BE2C (cell line): ENCODE measurements around the gene SOAT2.

Source experiments
- DNase-seq: peaks from one replicate; pipeline ENCODE4 v3.0.0-alpha.2; 2020
- H3K27me3 ChIP-seq: fragments of 250-450 bp; sonication (Bioruptor Pico); 2 replicates; pipeline ENCODE4 v1.5.1; 2020; ENCODE audit warnings: mild to moderate bottlenecking
- H3K36me3 ChIP-seq: fragments of 250-450 bp; sonication (Bioruptor Pico); 2 replicates; pipeline ENCODE4 v1.5.1; 2020; ENCODE audit warnings: mild to moderate bottlenecking
- H3K4me1 ChIP-seq: fragments of 250-450 bp; sonication (Bioruptor Pico); 2 replicates; pipeline ENCODE4 v1.5.1; 2020
- H3K4me3 ChIP-seq: 2 replicates; pipeline ENCODE4 v1.5.1; 2011; ENCODE audit warnings: low read depth, low read length
- H3K9me3 ChIP-seq: fragments of 250-450 bp; sonication (Bioruptor Pico); 2 replicates; pipeline ENCODE4 v1.5.1; 2020
- CTCF ChIP-seq: IDR thresholded peaks from 2 replicates; pipeline ENCODE4 v1.5.1; 2012; ENCODE audit warnings: mild to moderate bottlenecking, low read depth, low read length

The SOAT2 gene

GRCh38 chr12:53074999-53075370, 28.3 kb upstream of the SOAT2 start:
- DNase-seq, result no peak
- H3K4me1 ChIP-seq, result peaks cover 12% of the 10 kb centered on the region
- H3K36me3 ChIP-seq, result no peaks in the 10 kb centered on the region; the same call in none of the 2 replicates
- no peak overlapping the region for H3K4me3 ChIP-seq
- no peak for TF ChIP-seq CTCF
- H3K27me3 ChIP-seq, result no peaks in the 10 kb centered on the region
- no peaks in the 10 kb centered on the region for H3K9me3 ChIP-seq

- H3K27me3 ChIP-seq, result no peaks in the 10 kb centered on the region
- H3K4me1 ChIP-seq, result peaks cover 12% of the 10 kb centered on the region
- DNase-seq, result no peak
- no peaks in the 10 kb centered on the region for H3K9me3 ChIP-seq
- no peaks in the 10 kb centered on the region; the same call in none of the 2 replicates for H3K36me3 ChIP-seq
- TF ChIP-seq CTCF, result no peak
- H3K4me3 ChIP-seq, result no peak overlapping the region
Measured at GRCh38 chr12:53076461-53076860, 26.8 kb upstream of the SOAT2 start.

- Histone ChIP-seq H3K27me3 (no peaks in the 10 kb centered on the region), H3K36me3 (no peaks in the 10 kb centered on the region; the same call in none of the 2 replicates), H3K9me3 (no peaks in the 10 kb centered on the region), H3K4me1 (peaks cover 8% of the 10 kb centered on the region), H3K4me3 (no peak overlapping the region)
- no peak for TF ChIP-seq CTCF
- no peak for DNase-seq
Measured at GRCh38 chr12:53077030-53077429, 26.3 kb upstream of the SOAT2 start.

GRCh38 chr12:53078425-53079225, 24.7 kb upstream of the SOAT2 start:
- H3K36me3 ChIP-seq, result no peaks in the 10 kb centered on the region; the same call in none of the 2 replicates
- peak overlapping the region; percentile 82 for H3K4me3 ChIP-seq
- DNase-seq, result no peak
- TF ChIP-seq CTCF, result no peak
- H3K9me3 ChIP-seq, result no peaks in the 10 kb centered on the region
- H3K4me1 ChIP-seq, result no peaks in the 10 kb centered on the region; the same call in 1 of the 2 replicates
- no peaks in the 10 kb centered on the region for H3K27me3 ChIP-seq

- Histone ChIP-seq H3K27me3 (no peaks in the 10 kb centered on the region), H3K4me1 (no peaks in the 10 kb centered on the region; the same call in 1 of the 2 replicates), H3K4me3 (peak within 1 kb of the TSS; percentile 82), H3K36me3 (no peaks in the 10 kb centered on the region; the same call in none of the 2 replicates), H3K9me3 (no peaks in the 10 kb centered on the region)
- TF ChIP-seq CTCF, result no peak
- DNase-seq, result peak; percentile 97
Measured at GRCh38 chr12:53079226-53080117, 23.8 kb upstream of the SOAT2 start, which contains the start of gene SPRYD3. Gene SPRYD3 (minus strand): TSS chr12:53079390. CDS start chr12:53079333, 57 bp downstream.
